ENCODE results near the gene NEGR1.
"Not testable (repeated sequence)": the region's sequence is repeated elsewhere in the genome, so short reads cannot be mapped to it uniquely, and the experiment has no call there.

NEGR1 gene

DNA sequence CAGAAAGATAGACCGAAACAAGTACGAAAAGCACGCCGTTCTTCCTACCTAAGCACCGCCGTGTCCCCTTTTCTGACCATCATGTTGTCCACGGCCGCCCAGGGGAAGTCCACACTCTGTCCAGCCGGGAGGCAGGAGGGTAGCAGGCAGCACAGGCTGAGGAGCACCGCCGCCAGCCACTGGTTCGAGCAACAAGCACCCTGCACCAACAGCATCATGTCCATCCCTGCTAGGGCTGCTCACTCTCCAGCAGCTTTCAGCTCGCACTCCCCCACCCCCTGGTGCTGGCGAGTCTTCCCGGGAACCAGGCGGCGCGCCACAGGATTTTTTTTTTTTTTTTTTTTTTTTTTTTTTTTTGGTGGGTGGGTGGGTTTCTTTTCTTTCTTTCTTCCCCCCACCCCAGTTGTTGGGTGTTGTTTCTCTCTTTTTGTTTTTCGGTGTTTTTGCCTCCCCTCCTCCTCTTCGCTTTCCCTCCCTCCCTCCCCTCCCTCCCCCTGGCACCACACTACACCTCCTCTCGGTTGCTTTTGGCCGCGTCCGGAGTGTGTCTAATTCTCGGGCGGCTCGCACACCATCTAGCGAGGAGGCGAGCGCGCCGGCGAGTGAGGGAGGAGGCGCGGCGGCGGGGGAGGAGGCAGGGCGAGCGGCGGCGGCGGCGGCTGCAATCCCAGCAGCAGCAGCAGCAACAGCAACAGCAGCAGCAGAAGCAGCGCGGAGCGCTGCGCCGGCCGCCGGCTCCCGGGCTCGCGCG lies at the start of gene NEGR1:
Gene NEGR1 (minus strand): TSS at position 269 of the 751 bp plus-strand sequence.
- peak; percentile 77 for DNase-seq

DNA sequence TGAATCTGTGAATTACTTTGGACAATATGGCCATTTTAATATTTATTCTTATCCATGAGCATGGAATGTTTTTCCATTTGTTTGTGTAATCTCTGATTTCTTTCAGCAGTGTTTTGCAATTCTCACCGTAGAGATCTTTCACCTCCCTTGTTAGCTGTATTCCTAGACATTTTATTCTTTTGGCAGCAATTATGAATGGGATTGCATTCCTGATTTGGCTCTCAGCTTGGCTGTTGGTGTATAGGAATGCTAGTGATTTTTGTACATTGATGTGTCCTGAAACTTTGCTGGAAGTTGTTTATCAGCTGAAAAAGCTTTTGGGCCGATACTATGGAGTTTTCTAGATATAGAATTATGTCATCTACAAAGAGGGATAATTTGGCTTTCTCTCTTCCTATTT lies 44.2 kb upstream of the NEGR1 start:
- no peak for DNase-seq

DNA sequence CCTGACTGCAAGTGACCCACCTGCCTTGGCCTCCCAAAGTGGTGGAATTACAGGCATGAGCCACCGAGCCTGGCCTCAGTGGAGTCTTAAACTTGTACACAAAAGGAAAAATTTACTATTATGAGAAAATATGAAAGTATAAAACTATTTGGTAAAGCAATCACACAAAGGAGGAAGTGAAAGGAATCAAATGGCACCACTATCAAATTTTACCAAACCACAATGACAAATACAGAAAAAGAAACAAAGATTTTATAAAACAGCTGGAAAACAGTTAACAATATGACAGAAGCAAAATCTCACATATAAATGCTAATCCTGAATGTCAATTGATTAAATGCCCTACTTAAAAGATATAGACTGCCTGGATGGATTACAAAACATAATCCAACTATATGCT lies 42.1 kb upstream of the NEGR1 start:
- no peak for DNase-seq

DNA sequence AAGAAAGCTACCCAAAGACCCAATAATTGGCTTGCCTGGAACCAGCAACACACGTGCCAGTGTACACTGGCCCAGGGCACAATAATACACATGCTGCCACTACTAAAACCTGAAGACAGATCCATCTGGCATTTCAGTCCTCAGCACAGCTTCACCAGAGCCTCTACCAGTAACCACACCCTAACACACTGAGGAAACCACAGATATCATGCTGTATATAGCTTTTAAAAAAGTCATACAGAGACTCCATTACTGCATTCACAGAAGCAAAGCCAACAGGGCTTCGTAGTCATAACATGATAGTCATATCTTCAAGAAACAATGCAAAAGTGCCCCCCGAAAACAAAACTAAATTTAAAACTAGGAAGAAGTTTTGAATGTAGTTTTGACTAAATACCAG lies 40.6 kb upstream of the NEGR1 start:
- DNase-seq, result no peak

DNA sequence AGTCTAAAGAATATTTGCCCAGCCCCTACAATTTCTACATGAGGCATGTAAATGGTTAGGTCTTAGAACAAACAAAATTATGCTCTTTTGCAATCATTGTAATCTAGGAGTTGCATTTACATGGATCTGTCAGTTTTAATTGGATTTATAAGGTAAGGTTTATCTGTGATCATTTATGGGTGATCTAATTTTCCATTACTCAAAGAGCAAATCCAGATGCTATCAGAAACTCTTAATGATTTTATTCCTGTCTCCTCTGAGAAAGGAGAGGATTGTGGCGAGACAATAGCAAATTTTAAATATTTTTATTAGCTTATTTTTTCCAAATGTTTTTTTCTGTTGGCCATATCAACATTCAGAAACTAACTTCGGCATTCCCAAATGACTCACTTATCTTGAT lies 14.2 kb upstream of the NEGR1 start:
- DNase-seq, result no peak

DNA sequence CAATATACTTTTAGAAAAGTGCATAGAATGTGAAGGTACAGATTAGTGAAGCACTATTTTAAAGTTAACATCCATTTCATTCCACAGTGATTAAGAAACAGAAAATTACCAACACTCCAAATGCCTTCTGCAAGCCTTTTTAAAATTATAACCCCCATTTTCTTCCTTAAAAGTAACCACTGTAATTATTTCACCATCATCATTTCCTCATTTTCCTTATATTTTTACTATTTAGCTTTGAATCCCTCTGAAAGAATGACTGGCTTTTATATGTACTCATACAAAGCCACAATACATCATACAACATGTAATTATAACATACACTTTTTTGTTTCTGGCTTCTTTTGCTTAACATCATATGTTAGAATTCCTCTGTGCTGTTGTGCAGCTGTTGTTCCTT lies 6.5 kb upstream of the NEGR1 start:
- no peak for DNase-seq

DNA sequence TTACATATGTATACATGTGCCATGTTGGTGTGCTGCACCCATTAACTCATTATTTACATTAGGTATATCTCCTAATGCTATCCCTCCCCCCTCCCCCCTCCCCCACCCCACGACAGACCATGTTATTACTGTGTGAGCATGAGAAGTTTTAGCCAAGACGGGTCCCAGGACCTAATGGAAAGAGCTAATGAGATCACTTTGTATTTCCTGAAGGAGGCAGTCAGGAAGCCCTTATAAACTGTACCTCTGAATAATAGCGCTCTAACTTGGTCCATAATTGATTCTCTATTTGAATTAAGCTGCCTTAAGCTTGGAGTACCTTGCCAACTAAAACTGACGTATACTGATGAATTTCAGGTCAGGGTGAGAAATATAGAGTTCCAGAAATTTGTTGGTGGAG lies 4.1 kb upstream of the NEGR1 start:
- no peak for DNase-seq

DNA sequence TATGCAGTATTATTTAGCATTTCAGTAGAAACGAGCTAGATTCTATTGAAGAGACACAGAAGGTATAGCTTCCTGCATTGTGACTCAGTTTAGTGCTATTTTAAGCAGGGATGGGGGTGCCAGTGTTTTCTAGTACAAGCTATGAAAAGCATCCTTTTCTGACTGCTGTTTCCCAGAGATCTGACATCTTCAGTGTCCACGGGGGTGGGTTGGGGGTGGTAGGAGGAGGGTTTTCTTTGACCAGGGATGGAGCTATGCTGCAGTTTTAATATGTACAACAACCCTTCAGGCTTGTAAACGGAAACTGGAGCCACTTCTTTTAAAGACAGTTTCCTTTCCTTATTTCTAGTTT lies 2.7 kb upstream of the NEGR1 start:
- no peak for DNase-seq

DNA sequence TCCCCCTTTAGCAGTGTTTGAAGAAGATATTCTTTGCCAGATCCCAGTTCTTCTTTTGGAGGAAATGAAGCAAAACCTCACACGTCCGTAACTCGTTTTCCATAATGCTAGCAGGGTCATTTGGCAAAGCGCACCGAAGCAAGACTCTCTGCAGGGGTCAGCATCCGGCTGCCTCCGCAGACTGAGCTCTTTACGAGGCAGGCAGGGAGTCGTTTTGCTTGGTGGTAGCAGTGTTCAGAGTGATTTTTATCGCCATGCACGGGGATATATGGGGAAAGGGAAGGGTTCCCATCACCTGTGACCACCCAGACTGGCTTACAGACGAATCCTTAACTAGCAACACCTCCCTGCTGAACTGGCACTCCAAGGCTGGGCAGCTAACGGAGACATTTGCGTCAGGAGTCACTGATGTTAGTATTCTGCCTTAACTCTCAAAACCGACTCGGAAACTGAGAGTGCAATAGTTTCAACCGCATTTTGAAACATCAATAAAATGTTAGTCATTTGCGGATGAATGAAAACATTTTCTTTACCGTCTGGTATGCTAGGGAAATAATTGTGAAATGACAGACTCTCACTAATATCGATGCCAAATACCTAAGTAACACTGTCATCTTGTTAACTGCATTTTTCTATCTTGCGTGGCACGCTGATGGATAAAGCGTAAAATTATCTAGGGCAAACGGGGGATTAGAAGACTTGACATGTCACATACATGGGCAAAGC lies 2.2 kb upstream of the NEGR1 start:
- peak; percentile 16 for DNase-seq

DNA sequence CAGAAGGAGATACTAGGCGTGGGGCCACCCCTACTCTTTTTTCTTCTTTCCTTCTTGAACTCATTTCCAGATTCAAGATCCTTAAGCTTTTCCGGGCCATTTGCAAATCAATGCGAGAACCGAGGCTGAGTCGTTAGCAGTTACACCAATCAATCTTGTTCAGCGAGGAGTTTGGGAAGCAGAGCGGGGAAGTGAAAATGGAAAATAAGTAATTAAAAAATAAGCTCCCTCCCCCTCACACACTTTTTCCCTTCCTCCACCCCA lies 1.7 kb upstream of the NEGR1 start:
- no peak for DNase-seq

DNA sequence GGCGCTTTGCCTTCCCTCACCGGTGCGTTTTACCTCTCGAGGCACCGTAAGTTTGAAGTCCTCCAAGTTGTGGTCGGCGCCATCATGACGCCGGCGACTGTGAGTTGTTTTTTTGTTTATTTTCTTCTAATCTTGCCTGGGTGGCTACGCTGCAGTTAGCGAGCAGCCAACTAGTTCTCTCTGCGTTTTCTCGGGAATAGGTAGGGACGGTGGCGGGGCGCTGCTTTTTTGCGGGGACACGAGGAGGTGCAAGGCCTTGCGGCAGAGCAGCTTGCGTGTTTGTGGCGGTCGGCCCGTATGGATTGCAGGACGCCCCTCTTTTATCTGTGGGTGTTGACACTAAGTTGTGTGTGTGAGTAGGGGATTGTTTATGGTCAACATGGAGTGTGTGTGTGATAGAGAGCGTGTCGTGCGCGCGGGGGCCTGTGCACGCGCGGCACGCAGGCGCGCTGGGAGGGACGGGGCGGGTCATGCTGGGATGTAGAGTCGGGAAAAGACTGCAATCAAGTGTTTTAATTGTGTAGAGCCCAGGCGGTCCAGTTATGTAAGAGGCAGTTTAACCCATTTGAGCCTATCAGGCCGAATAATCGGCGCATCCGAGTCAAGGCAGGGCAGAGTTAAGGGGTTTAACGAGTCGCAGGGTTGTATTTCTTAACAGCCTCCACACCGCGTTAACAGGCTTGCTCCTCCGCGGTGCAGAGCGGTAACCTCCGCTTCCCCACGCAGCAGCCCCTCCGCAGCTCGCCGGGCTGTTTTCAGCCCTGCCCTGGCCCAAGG lies 1.2 kb upstream of the NEGR1 start:
- DNase-seq, result peak; percentile 53

DNA sequence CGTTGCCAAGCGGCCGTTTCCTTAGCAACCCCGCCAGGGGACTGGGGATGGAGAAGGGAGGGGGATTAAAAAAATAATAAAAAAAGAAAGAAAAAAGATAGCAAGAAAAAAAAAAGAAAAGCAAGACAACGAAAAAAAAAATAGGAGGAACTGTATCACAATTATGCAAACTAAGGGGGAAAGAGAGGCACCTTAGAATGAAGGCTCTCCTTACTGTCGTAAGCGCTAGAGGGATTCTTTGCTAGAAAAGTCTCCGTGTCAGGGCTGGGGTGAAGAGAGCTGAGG lies 625 bp upstream of the NEGR1 start:
- DNase-seq, result no peak

DNA sequence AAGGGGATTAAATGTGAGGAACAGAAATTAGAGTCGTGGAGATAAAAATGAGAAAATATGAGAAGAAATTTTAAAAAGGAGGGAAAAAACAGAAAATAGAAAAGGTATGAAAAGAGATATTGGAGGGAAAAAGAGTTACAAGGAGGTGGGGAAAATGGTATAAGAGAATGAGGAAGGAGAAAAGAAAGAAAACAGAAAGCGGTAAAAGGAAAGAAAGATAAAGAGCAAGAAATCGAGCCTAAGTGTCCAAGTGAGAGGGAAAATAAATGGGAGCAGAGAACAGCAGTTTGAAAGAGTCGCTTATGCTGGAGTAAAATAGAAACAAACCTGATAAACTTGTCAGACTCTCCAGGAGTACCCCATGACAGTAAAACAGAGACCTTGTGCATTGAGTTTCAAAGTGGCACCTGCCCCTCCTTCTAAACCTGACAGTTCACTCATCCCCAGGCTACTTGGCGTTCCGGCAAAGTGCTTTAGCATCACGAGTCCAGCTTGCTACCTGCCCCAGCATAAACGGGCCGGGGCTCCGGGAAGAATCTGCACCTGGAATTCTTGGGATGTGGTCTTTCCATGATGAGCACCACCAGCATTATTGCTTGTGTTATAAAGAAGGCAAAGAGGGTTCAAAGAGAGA lies 585 bp downstream of the NEGR1 start:
- peak; percentile 33 for DNase-seq

DNA sequence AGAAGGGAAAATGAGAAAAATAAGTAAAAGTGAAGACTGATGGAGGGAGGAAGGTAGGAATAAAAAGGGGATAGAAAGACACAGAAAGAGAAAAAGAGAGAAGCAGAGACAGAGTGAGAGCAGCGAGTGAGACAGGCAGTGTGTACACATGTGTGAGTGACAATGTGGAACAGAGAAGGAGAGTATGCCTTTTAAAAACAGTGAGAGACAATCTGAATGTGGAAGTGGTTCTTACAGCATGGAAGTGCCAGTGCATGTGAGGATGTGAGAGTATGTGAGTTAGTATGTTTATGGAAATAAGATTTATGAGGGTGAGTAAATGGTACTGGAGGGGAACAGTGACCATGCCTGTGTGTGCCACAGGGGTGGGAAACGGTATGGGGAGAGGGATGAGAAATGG lies 1.2 kb downstream of the NEGR1 start:
- no peak for DNase-seq

DNA sequence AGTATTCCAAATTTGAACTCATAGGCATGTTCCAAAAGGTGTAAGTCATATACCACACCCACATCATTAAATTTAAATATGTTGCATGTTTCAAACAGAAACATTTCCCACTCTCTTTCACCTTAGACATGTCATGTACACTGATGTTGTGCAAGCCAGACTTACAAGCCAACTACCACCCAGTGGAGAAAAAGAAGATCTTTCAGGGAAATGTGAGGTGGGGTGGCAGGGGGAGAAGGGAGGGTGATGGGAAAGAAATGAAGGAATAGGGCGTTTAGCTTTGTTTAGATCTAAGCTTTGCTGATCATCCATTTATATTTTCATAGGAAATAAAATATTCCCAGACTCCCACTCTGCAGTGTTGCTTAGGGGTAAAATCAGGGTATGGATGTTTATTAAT lies 1.6 kb downstream of the NEGR1 start:
- no peak for DNase-seq

DNA sequence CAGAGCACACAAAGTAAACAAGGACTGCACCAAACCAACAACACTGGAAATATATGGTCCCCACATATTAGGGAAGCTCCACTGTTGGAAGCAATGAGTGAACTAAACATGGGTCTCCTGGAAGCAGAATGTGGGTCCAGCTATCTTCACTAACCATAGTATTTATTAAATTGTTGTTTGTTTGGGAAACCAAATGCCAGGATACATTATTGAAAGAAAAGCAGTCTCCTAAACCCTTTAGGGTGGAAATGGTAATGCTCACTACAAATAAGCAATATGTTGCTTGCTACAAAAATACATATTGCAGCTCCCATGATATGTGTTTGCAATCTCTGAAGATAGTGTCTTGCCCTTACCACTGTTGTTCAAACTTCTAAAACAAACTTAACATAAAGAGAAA lies 2.2 kb downstream of the NEGR1 start:
- no peak for DNase-seq

DNA sequence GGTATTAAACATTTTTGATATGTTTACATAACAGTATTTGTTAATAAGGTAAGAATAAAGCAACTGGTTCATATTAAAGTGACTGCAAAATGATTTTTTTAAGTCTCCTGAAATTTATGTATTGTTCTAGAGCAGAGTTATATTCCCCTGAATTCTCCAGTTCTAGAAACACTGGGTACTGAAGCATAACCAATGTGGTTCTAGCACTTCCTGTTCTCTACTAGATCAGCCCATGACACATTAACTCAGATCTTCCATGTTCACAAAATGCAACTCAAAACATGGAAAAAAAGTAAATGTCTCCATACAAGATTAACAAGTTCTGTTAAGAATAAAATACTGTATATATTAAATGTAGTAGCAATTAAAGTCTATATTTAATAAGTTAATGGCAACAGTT lies 3.9 kb downstream of the NEGR1 start:
- no peak for DNase-seq

DNA sequence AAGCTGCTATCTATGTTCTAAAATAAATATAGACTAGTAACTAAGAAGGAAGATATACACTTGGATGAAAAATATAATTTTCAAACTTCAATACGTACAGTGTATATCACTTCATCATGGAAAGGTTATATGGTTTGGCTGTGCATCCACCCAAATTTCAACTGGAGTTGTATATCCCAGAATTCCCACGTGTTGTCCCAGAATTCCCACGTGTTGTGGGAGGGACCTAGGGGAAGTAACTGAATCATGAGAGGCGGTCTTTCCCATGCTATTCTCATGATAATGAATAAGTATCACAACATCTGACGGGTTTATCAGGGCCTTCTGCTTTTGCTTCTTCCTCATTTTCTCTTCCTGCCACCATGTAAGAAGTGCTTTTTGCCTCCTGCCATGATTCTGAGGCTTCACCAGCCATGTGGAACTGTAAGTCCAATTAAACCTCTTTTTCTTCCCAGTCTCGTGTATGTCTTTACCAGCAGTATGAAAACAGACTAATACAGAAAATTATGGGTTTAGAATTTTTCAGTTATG lies 10.7 kb downstream of the NEGR1 start:
- no peak for DNase-seq

DNA sequence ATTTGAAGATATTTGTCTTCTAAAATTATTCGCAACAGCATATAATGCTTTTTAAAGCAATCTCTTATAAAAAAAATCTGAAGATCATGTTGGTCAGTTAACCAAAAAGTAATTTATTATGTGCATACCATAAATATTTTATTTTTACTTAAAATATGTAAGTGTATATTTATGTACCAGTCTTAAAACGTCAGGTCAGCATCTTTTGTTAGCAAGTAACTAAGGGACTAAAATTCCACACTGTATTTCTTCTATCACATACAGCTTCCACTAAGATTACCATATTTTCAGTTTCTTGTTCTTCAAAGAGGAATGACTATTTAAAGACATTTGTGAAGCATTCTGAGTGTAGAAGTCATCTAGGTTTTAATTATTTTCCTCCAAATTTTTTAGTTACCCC lies 19.6 kb downstream of the NEGR1 start:
- DNase-seq, result no peak

DNA sequence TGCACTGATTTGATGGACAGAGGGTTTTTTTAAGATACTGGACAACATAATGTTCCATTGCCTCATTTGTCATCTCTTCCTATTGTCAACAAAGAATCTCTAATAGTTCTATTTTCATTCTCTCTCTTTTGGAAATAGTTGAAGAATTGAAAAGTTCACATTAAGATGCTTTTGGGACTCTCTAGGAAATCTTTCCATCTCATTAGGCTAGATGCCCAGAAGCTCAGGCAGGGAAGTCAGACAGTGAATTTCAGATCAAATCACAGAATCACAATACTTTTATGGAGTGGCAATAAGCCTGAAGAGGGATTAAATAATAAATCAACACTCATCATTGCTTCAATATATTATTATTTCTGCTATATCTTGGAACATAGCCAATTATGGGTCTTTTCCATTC lies 29.2 kb downstream of the NEGR1 start:
- DNase-seq, result no peak

DNA sequence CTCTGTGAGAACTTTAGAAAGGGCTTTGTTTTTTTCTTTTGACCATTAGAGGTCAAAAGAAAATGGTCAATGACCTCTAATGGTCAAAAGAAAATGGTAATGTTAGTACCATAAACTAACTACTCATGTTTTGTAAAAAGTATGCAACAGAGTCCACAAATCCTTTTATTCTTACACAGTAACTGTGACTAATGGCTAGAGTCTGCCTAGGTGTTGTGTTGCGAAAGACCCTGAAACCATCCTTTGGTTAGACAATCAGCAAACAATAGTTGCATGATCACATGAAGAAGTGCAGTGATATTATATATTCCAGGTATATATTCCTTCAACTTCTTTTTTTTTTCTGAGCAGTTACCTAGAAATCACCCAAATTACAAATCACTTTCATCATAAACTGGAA lies 40.9 kb downstream of the NEGR1 start:
- DNase-seq, result no peak

DNA sequence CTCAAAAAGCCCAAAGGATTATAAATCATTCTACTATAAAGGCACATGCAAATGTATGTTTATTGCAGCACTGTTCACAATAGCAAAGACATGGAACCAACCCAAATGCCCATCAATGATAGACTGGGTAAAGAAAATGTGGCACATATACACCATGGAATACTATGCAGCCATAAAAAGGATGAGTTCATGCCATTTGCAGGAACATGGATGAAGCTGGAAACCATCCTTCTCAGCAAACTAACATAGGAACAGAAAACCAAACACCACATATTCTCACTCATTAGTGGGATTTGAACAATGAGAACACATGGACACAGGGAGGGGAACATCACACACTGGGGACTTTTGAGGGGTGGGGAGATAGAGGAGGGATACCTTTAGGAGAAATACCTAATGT lies 46.4 kb downstream of the NEGR1 start:
- not testable (repeated sequence) for DNase-seq

DNA sequence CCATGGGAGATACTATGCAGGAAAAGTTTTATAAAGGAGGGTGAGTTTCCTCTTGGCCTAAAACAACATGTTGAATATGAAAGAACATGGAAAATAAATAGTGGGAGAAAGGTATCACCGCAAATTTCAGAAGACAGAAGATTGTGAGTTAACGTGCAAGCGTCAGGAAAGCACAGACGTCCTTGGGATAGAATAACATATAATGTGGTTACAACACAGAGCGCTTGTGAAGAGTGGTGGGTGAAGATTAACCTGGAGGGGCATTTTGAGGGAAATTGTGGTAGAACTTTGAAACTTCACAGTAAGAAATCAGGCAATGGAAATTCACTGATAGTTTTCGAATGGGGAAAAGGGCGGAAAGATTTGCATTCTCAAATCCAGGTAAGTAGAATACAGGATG lies 47.3 kb downstream of the NEGR1 start:
- no peak for DNase-seq

DNA sequence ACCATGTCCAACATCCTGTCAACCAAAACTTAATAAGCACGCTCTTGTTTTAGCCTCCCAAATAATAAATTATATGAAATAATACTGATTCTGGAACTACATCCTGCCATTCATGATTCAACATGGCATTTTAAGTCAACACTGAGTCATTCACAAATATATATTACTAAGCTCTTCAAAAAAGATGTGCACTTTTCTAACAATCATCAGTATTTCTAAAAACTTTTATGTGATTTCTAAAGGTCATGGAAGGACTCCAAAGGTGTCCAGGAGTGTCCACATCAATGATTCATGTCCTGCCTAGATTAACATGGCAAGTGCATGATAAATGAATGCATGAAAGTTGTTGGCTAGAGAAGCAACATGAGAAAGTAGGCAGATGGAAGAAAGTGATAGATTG lies 51.6 kb downstream of the NEGR1 start:
- no peak for DNase-seq
